Skeletal muscle cell (primary cell): ENCODE results near the gene CHCHD1.
"Not testable (repeated sequence)": the region's sequence is repeated elsewhere in the genome, so short reads cannot be mapped to it uniquely, and the experiment has no call there.

Experiments used
- DNase-seq: peaks from one replicate; pipeline ENCODE4 v3.0.0-alpha.2; 2010; ENCODE audit warnings: low read depth
- H3K4me3 ChIP-seq: 2 replicates; pipeline ENCODE4 v1.5.1; 2011; ENCODE audit warnings: low read depth, mild to moderate bottlenecking, control low read depth, low read length, moderate library complexity

Gene CHCHD1

DNA sequence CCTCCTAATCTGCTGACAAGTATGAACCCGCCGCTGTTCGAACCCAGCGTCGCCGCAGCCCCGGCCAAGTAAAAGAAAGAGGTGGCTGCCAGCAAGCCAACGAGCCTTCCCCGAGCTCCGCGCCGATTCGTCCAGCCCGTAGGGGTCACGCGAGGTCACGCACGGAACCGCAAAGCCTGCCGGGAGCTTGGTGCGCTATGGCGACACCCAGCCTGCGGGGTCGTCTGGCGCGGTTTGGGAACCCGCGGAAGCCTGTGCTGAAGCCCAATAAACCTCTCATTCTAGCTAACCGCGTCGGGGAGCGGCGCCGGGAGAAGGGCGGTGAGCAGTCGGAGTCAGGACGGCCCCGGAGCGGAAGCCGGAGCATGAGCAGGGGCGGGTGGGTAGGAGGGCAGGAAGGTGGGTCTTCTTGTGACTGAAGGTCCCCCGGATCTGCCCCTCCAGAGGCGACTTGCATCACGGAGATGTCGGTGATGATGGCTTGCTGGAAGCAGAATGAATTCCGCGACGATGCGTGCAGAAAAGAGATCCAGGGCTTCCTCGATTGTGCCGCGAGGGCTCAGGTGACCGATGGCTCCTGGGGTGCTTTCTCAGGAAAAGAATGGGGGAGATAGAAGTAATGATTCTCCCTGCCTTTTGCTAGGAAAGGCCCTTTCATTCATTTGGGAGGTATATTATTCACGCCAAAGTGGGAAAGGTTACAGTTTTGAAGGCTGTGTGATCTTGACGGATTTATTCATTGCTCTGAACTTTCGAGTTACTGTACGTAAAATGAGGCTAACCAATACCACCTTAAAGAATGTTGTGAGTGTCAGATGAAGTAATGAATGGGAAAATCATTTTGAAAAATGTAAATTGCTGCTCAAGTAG is at the start of gene CHCHD1:
CHCHD1 (plus strand) TSS at position 170 of the 870 bp plus-strand sequence; CDS start at position 198, 28 bp downstream.
- peak within 1 kb of the TSS; percentile 91 for H3K4me3 ChIP-seq
- peak; percentile 73 for DNase-seq

DNA sequence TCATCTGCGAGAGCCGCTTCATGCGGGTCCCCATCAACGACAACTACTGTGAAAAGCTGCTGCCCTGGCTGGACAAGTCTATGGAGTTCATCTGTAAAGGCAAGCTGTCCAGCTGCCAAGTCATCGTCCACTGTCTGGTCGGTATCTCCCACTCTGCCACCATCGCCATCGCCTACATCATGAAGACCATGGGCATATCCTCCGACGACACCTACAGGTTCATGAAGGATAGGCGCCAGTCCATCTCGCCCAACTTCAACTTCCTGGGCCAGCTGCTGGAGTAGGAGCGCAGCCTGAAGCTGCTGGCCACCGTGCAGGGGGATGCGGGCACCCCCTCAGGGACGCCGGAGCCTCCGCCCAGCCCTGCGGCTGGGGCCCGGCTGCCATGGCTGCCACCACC is 49.4 kb upstream of the CHCHD1 start:
- no peak overlapping the region for H3K4me3 ChIP-seq
- DNase-seq: no peak

DNA sequence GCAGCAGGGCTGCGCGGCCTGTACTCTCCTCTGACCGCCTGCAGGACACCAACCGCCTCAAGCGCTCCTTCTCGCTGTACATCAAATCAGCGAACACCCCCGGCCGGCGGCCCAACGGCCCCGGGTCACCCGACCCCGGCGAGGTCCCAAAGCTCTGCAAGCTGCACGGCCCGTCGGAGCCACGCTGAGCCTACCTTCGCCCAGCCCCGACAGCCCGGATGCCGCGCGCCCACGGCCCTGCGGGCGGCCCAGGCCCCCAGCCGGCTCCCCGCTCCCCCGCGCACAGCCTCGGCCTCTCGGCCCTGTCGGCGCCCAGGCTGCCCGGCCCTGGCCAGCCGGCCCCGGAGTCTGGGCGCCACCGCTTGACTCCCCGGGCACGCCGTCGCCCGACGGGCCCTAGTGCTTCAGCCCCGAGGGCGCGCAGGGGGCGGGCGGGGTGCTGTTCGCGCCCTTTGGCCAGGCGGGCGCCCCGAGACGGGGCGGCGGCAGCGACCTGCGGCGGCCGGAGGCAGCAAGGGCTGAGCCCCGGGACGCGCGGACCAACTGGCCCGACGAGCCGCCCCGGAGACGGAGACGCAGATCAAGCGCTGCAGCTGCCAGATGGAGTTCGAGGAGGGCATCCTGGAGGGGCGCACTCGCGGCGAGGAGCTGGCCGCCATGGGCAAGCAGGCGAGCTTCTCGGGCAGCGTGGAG is 48.8 kb upstream of the CHCHD1 start:
- no peak for DNase-seq
- no peak overlapping the region for H3K4me3 ChIP-seq

DNA sequence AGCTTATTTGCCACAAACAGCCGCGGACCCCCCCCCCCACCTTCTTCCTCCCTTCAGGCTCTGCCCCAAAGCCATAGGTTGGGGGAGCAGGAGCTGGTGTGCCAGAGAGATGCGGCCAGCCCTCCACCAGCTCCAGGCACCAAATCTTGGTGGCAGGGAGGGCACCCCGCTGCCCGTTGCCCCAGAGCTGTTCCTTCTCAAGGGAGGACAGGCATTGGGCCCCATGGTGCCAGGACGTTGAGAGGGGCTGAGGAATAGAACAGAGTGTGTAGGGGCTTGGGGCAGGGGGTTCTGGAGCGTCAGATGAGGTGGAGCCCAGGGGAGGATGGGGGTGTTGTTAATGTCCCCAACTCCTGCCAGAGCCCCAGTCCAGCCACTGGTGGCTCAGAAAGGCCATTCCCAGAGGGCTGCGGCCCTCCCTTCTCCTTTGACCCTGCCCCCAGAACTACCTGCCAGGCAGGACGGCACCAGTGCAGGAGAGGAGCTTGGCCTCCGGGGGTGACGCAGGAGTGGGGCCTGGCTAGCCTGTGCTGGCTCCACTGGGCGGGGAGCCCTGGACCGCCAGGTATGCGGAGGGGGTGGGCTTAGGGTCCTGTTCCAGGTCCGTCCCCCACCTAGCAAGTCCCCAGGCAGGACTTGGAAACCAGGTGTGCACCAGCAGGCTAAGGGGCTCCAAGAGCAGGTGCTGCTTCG is 47.7 kb upstream of the CHCHD1 start:
- H3K4me3 ChIP-seq: no peak overlapping the region

DNA sequence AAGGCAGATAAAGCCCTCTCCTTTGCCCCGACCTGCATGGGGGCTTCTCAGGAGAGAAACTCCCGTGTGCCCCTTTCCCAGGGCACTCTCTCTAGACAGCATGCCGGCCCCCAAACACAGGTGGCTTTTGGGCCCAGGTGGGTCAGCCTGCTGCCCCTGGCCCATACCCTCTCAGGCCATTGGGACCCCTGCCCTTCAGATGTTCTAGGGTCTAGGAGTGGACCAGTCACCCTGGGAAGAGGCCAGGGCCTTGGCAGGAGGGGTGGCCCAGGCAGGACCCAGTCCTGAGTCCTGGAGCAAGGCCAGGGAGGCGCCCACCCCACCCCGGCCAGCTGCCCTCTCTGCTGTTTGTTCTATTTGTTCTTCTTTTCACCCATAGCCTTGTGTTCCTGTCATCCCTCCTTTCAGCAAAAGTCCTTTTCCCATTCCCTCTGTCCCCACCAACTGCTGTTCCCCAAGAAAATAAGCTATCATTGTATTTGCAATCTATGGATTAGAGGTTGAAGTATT is 47.0 kb upstream of the CHCHD1 start:
- DNase-seq: no peak
- no peak overlapping the region for H3K4me3 ChIP-seq

More for the DNA sequence above, 47.7 kb upstream of the CHCHD1 start:
- no peak for DNase-seq

DNA sequence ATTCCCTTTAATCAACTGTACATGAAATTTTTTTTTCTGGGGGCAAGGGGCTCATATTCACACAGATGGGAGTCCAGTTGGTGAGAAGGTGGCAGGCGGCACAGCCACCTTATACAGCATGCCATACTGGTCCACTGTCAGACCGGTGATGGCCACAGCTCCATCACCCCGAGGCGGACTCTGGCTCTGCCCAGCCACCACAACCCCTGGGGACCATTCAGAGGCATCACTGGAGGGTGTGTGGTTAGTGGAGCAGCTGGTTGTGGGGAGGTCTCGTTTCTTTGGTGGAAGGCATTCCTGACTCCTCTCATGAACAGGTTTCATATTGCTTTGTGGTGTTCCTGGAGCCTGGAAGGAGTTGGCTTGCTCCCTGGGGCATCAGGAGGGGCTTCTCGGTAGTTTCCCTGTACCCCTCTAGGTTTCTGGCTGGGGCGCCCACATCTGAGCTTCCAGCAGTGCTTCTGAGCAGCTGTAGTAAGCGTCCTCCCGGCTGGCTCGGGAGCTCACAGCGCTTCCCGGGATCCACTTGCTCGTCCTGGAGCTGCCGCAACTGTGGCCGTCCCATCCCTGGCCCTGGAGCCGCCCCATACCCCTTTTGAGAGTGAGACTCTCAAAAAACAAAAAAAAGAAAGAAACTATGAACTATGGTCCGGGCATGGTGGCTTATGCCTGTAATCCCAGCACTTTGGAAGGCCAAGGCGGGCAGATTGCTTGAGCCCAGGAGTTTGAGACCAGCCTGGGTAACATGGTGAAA is 41.2 kb upstream of the CHCHD1 start:
- not testable (repeated sequence) for DNase-seq, H3K4me3 ChIP-seq

DNA sequence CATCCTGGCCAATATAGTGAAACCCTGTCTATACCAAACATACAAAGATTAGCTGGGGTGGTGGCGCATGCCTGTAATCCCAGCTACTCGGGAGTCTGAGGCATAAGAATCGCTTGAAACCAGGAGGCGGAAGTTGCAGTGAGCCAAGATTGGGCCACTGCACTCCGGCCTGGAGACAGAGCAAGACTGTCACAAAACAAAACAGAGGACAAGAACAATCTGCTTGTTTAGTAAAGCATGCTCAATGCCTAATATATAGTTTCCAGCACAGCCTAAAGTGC is 39.5 kb upstream of the CHCHD1 start:
- H3K4me3 ChIP-seq: no peak overlapping the region
- no peak for DNase-seq

DNA sequence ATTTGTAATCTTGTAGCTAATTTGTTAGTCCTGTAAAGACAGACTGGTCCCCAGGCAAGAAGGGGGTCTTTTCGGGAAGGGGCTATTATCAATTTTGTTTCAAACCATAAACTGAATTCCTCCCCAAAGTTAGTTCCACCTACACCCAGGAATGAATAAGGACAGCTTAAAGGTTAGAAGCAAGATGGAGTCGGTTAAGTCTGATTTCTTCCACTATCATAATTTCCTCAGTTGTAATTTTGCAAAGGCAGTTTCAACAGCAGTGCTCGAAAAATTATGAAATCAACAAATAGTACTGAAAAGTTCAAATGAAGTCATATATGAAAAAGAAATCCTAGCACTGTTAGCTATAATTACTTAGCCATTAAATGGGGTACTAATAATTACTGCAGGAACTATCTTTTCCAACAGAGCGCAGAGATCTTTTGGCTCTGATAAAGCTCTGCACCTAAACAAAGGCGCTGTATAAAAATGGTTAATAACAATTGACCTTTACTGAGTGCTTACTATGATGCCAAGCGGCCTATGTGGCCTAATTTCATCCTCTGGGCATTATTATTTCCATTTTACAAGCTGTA is 38.4 kb upstream of the CHCHD1 start:
- peak overlapping the region; percentile 84 for H3K4me3 ChIP-seq
- DNase-seq: no peak

DNA sequence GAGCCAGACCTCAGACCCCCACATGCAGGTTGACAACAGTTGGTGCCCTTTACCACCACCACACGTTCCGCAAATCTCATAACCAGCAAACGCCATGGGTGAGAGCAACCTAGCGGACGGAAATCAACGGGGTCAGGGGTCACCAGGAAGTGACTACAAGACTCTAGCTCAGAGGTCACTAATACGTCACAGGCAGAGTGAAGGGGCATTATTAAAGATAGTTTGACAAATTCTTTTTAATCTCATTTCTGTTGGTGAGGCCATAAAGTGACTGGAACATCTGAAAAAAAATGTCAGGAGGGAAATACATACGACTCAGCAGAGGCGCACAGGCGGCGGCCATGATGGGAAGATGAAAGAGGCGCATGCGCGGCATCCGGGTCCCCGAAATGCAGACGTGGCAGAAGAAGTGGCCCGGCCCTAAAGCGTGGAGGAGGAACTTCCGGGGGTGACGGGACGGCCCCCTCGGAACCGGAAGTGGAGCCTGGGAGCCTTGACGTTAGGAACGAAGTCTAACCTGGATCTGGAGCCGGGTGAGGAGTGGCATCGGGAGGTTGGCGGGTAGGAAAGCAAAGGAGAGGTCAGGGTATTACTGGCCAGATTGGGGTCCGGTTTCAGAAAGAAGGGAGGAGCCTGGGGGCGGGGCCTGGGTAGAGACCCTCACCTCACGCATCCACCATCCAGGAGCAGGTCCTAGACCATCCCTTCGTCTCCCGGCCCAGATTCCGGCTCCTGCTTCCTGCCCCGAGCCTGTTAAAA is 37.8 kb upstream of the CHCHD1 start, which contains the start of gene SEC24C:
SEC24C (plus strand) TSS at position 468 of the 759 bp plus-strand sequence. CDS start 2,461 bp downstream, outside the sequence.
- DNase-seq: peak; percentile 84
- peak within 1 kb of the TSS; percentile 84 for H3K4me3 ChIP-seq

DNA sequence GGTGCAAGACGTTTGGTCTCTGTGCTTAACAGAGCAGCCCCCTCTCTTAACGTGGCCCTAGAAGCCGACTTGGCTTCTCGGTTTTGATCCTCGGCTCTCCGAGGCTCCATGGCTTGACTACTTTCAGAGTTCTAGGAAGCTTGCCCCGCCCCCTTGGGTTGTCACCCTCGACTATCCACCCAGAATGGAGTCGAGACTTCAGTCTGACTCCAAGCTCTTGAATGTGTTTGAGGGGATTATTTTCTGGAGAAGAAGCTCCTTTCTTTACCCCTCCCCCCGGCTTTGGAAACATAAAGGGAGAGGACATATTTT is 37.2 kb upstream of the CHCHD1 start:
- DNase-seq: peak; percentile 8
- peak overlapping the region; percentile 84 for H3K4me3 ChIP-seq

DNA sequence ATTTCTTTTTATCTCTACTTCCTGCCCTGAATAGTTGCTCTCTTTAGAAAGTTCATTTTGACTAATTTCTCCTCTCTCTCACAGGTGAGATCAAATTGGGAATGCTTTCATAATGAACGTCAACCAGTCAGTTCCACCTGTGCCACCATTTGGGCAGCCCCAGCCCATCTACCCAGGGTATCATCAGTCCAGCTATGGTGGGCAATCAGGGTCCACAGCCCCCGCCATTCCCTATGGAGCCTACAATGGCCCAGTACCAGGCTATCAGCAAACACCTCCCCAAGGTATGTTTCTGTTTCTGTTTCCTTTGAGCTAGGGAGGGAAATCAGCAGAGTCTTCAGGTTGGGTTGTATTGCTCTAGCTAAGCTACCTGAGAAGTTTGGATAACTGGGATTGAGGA is 35.1 kb upstream of the CHCHD1 start:
- H3K4me3 ChIP-seq: no peak overlapping the region
- DNase-seq: no peak

DNA sequence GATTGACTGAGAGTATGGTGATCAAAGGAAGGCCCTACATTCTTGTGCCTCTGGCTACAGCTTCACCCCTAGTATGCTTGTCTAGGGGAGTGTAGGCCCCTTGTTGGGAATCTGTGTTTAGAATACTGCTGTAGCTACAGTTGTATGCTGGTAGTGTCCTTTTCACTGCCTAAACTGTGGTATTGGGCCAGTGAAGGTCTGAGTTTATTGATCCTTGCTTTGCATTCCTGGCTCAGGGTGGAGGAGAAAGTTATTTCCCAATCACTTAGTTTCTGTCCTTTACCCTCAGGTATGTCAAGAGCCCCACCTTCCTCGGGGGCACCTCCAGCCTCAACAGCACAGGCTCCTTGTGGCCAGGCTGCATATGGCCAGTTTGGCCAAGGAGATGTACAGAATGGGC is 31.0 kb upstream of the CHCHD1 start:
- no peak overlapping the region for H3K4me3 ChIP-seq
- DNase-seq: no peak

DNA sequence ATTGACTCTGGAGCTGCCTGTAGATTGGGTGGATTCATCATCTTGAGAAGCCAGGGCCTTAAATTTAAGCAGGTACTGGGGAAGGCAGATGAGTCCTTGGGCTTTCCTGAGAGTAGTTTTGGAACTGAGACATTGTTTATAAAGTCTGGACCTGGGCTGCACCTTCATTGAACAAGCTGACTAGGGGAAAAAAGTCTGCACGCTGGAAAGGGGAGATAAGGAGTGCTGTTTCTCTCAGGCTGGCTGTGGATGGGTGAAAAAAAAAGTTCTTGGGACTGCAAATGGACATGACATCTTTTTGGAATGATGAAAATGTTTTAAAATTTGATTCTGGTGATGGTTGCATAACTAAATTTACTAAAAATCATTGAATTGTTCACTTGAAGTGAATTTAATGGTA is 25.7 kb upstream of the CHCHD1 start:
- no peak overlapping the region for H3K4me3 ChIP-seq
- no peak for DNase-seq

DNA sequence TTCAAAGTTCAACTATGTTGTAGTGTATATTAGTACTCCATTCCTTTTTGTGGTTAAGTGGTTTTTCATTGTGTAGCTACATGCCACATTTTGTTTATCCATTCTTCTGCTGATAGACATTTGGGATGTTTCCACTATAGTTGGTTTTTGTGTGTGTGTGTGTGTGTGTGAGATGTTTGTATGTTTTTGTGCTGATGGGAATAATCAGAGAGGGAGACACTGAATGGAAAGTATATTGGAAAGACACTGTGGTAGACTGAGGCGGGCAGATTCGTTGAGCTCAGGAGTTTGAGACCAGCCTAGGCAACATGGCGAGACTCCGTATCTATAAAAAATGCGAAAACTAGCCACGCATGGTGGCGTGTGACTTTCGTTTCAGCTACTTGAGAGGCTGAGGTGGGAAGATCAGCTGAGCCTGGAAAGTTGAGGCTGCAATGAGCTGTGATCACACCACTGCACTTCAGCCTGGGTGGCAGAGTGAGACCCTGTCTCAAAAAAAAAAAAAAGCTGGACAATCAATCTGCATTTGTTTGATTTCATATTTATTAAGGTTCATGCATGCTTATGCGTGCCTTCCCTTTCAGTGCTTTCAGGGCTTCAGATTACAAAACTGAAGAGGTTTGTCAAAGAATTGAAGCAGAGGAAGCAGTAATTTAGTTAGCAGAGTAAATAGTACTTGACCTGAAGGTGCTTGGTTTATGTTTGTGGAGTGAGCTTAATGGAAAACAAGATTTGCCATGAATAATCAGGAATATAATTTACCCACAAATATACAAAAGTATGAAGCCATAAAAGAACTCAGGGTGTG is 22.9 kb upstream of the CHCHD1 start:
- H3K4me3 ChIP-seq: no peak overlapping the region
- DNase-seq: no peak

DNA sequence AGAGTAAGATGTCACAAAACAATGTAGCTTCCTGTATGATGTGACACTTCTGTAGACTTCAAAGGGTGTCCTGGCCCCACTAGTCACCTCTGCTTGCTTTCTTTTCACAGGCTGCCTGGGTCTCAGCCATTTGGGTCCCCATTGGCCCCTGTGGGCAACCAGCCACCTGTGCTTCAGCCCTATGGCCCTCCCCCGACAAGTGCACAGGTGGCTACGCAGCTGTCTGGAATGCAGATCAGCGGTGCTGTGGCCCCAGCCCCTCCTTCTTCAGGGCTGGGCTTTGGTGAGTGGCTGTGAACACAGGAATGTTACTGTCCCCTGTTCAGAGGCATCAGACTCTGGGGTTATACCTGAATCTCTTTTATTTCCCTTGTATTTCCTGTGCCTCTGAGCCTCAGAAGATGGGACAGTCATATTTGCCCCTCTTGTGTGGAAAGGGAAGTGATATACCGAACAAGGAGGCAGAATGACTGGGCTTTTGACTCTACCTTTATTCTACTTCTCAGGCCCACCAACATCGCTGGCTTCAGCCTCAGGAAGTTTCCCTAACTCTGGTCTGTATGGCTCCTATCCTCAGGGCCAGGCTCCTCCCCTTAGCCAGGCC is 22.2 kb upstream of the CHCHD1 start:
- DNase-seq: no peak
- no peak overlapping the region for H3K4me3 ChIP-seq

DNA sequence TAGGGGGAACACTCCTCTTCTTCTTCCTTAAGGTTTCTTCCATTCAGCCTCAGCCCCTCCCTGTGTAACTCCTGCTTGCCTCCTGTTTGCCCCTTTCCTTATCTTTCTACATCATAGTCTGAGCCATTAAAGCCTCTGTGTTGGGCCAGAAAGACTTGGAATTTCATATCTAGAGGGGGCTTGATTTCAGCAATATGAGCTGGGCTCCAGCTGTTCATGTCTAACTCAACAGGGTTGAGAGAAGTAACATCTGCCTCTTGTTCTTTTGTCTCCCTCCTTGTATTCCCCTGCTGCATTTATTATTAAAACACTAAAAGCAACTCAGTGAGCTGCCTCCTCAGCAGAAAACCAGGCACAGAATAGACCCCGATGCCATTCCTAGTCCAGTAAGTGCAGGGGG is 20.1 kb upstream of the CHCHD1 start:
- H3K4me3 ChIP-seq: no peak overlapping the region
- no peak for DNase-seq

DNA sequence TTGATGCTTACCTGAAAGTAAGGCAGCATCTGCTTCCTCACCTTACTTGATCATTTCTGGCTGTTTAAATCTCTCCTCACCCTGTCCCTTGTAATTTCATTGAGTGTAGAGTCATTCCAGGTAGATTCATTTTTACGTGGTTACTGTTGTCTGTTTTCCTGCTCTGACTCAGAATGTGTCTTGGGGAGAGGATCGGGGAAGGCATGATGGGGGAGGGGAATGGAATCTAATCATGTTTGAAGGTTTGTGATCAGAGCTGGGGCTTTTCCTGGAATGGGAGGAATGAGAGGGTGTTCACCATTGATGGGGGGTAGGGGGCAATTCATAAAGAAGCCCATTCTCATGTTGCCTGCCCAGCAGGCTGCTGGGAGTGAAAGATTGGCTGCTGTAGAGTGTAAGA is 18.9 kb upstream of the CHCHD1 start:
- no peak for DNase-seq
- H3K4me3 ChIP-seq: no peak overlapping the region
